HepG2 (cell line): Measurements from ENCODE around the gene DGUOK. TPM values are rescaled to one million over a fixed set of nuclear protein-coding genes. Genes with fewer than 3 reads are reported as not detected.
A peak's percentile ranks its signal among the peaks of the same experiment; 100 is the strongest.

Experiments
- ATAC-seq: fragments of 200-7000 bp; cut with Tn5 transposase; 3 replicates; pipeline ENCODE4 v1.9.1; 2020; ENCODE audit warnings: mild to moderate bottlenecking, moderate library complexity
- BruUV-seq: library from RNA; stranded (reverse); fragments of 400-500 nt; replicated peaks from 2 replicates; lab custom pipeline; 2021; lab: Mats Ljungman, UMichigan
- CTCF ChIA-PET: fragments of 300-600 bp; formaldehyde crosslinking; extraction: SDS; loops from one replicate; lab custom pipeline; 2021; ENCODE audit warnings: low total read pairs, inconsistent platforms, low intra/inter-chr PET ratio; lab: Yijun Ruan, JAX
- POLR2A ChIA-PET: fragments of 350-600 bp; sonication (Branson Sonifier 250); formaldehyde crosslinking; loops from one replicate; lab custom pipeline; 2020; ENCODE audit warnings: antibody characterized with exemption, inconsistent platforms; lab: Yijun Ruan, JAX
- DNase-seq: peaks from one replicate; pipeline ENCODE4 v3.0.0-alpha.2; 2015; ENCODE audit warnings: low spot score
- FAIRE-seq: peaks from 3 replicates; lab custom pipeline; 2011; peaks lifted over from hg19 to GRCh38; lab: Jason Lieb, UNC
- H2AFZ ChIP-seq: one replicate; pipeline ENCODE4 v1.6.1; 2011; ENCODE audit warnings: low read length, inconsistent platforms
- H3K27ac ChIP-seq: fragments of 300-600 bp; 3 replicates; pipeline ENCODE4 v1.8.0; 2011; ENCODE audit warnings: mixed run types, mild to moderate bottlenecking, mixed read lengths, low read length, inconsistent platforms; ENCODE audit not compliant: insufficient read depth; ENCODE audit errors: extremely low read length
- H3K27me3 ChIP-seq, 2 experiments: fragments of 200-600 bp in 1 of 2; 2 replicates in 1 of 2; 3 replicates in 1 of 2; pipeline versions ENCODE4 v1.6.0 to v1.8.0; 2011; ENCODE audit warnings: low read length in 2 of 2, mild to moderate bottlenecking in 2 of 2, moderate library complexity in 2 of 2, inconsistent platforms in 1 of 2; ENCODE audit not compliant: insufficient read depth in 2 of 2, control insufficient read depth in 1 of 2
- H3K36me3 ChIP-seq, 2 experiments: fragments of 200-600 bp in 1 of 2; replicated peaks in 1 of 2; 2 replicates in 1 of 2; 3 replicates in 1 of 2; pipeline versions ENCODE4 v1.5.1 to v1.8.0; 2011; ENCODE audit warnings: low read length in 2 of 2, inconsistent platforms in 1 of 2; ENCODE audit not compliant: insufficient read depth in 2 of 2, control insufficient read depth in 1 of 2
- H3K4me1 ChIP-seq: 2 replicates; pipeline ENCODE4 v1.5.1; 2012; ENCODE audit warnings: low read length, inconsistent platforms; ENCODE audit not compliant: insufficient read depth
- H3K4me2 ChIP-seq: 2 replicates; pipeline ENCODE4 v1.6.0; 2011; ENCODE audit warnings: low read depth, low read length, inconsistent platforms
- H3K4me3 ChIP-seq, 3 experiments: fragments of 200-600 bp in 1 of 3; sonication (generic), shearing (Covaris generic) in 1 of 3; replicated peaks in 1 of 3; 2 replicates each; pipeline ENCODE4 v1.5.1; 2011 to 2016; ENCODE audit warnings: low read length in 3 of 3, inconsistent platforms in 2 of 3, low read depth in 2 of 3, mild to moderate bottlenecking in 2 of 3, control low read depth in 1 of 3, mixed read lengths in 1 of 3; ENCODE audit not compliant: insufficient read depth in 1 of 3
- H3K79me2 ChIP-seq: one replicate; pipeline ENCODE4 v1.6.1; 2011; ENCODE audit warnings: low read length, inconsistent platforms; ENCODE audit not compliant: insufficient read depth
- H3K9ac ChIP-seq: 2 replicates; pipeline ENCODE4 v1.6.0; 2011; ENCODE audit warnings: mild to moderate bottlenecking, low read depth, low read length, inconsistent platforms; ENCODE audit not compliant: insufficient read depth
- H3K9me3 ChIP-seq: 2 replicates; pipeline ENCODE4 v1.5.1; 2012; ENCODE audit warnings: mild to moderate bottlenecking, low read length
- H4K20me1 ChIP-seq: 2 replicates; pipeline ENCODE4 v1.6.0; 2011; ENCODE audit warnings: inconsistent platforms, mild to moderate bottlenecking, low read length, moderate library complexity; ENCODE audit not compliant: insufficient read depth
- MAFF ChIP-seq: IDR thresholded peaks from 2 replicates; pipeline ENCODE4 v1.6.1; 2011; ENCODE audit warnings: low read depth, low read length, improper control_type of control experiment
- POLR2AphosphoS5 ChIP-seq: IDR thresholded peaks from 2 replicates; pipeline ENCODE4 v1.6.1; 2012; ENCODE audit warnings: low read depth, low read length
- RBFOX2 ChIP-seq: fragments of 200-400 bp; formaldehyde crosslinking; IDR thresholded peaks from 2 replicates; pipeline ENCODE4 v1.6.1; 2017; ENCODE audit warnings: low read depth, mild to moderate bottlenecking, low read length
- RBM22 ChIP-seq: fragments of 200-400 bp; formaldehyde crosslinking; optimal IDR thresholded peaks from 2 replicates; pipeline ENCODE3; 2017; ENCODE audit warnings: mild to moderate bottlenecking, low read length, moderate library complexity
- SRF ChIP-seq: IDR thresholded peaks from 2 replicates; pipeline ENCODE4 v1.6.1; 2011; ENCODE audit warnings: mild to moderate bottlenecking, low read depth, low read length, moderate library complexity
- ZFP62 ChIP-seq: sonication (generic); formaldehyde crosslinking; IDR thresholded peaks from 2 replicates; pipeline ENCODE4 v1.4.0; 2020; ENCODE audit warnings: missing genetic modification reagents
- ZFY ChIP-seq: sonication (generic); formaldehyde crosslinking; IDR thresholded peaks from 2 replicates; pipeline ENCODE4 v1.4.0; 2020; ENCODE audit warnings: missing genetic modification reagents
- ZNF556 ChIP-seq: sonication (generic); formaldehyde crosslinking; IDR thresholded peaks from 2 replicates; pipeline ENCODE4 v1.4.0; 2020; ENCODE audit warnings: mild to moderate bottlenecking, missing genetic modification reagents, borderline replicate concordance
- ZNF775 ChIP-seq: sonication (generic); formaldehyde crosslinking; IDR thresholded peaks from 2 replicates; pipeline ENCODE4 v1.4.0; 2020; ENCODE audit warnings: missing genetic modification reagents, mild to moderate bottlenecking, moderate library complexity, borderline replicate concordance
- ZNF777 ChIP-seq: sonication (generic); formaldehyde crosslinking; IDR thresholded peaks from 2 replicates; pipeline ENCODE4 v1.4.0; 2020; ENCODE audit warnings: missing genetic modification reagents
- WGBS: methylation state at CpG from one replicate; pipeline ENCODE4 v1.1.6; 2017; ENCODE audit warnings: low lambda C conversion rate; 5-methylcytosine and 5-hydroxymethylcytosine counted together
- in situ Hi-C: cut with HindIII; loops from 2 replicates; pipeline ENCODE4 v1.10.0; 2017; ENCODE audit warnings: low pct_unique_long_range_greater_than_20kb; ENCODE audit not compliant: extremely low pct_ligation_motif_present
- intact Hi-C: fragments of 100-400 bp; cut with micrococcal nuclease; formaldehyde crosslinking; loops from one replicate; pipeline ENCODE4 v1.10.0; 2022; ENCODE audit not compliant: unreplicated experiment
- polyA plus RNA-seq, 8 experiments: library from polyadenylated mRNA; depleted of rRNA in 3 of 8; stranded (reverse) in 7 of 8; unstranded in 1 of 8; fragments of >200 nt; fragmentation: Illumina TruSeq in 4 of 8; extraction: Trizol in 4 of 8; gene quantifications; 2 replicates each; pipeline versions ENCODE4 v1.2.1 to v1.2.3, GENCODE V29; 2011 to 2016; ENCODE audit warnings: low read depth in 4 of 8, missing spikeins in 1 of 8, mixed read lengths in 1 of 8; ENCODE audit not compliant: insufficient read depth in 1 of 8
- total RNA-seq, 5 experiments: library from RNA; depleted of rRNA; stranded (reverse); fragments of >200 nt; fragmentation: Illumina TruSeq; extraction: Trizol; gene quantifications; 2 replicates each; pipeline ENCODE4 v1.2.3, GENCODE V29; 2016; ENCODE audit warnings: low read depth in 1 of 5

DGUOK gene
- total and polyA plus RNA-seq, 2 of the 13 experiments (the other 11 are each of a cell fraction or from before 2014, with no cell fraction given) = 105 to 137 TPM

- ChIA-PET CTCF (no interaction called here), POLR2A (interaction anchor here (1.4 kb wide), 1 partner anchor 8 kb away, joined by 4 read pairs; no protein-coding TSS in a partner anchor)
- DNase-seq (no peak), ATAC-seq (no peak), FAIRE-seq (no peak)
- Histone ChIP-seq H2AFZ (no peak overlapping the region), H3K4me1 (0 out of 2 replicates have a peak, but pooled peaks cover 15% of the 10 kb centered on the region), H3K4me2 (no peak overlapping the region), H3K9ac (no peak overlapping the region), H3K79me2 (peaks cover 72% of the 10 kb centered on the region), H3K36me3 (peaks cover 16 to 65% of the 10 kb centered on the region in 2 experiments), H3K27me3 (no peaks in the 10 kb centered on the region), H3K9me3 (no peaks in the 10 kb centered on the region), H3K27ac (no peak overlapping the region), H4K20me1 (peaks cover 15% of the 10 kb centered on the region), H3K4me3 (no peak overlapping the region)
- no TSS peak for BruUV-seq
- in situ Hi-C loops = no loop called here
- intact Hi-C loops = no loop called here
- TF ChIP-seq POLR2AphosphoS5 = 0 out of 2 replicates have a peak, but pooled peaks have one; percentile 2
- TF ChIP-seq ZNF556 (CRISPR knock-in tag) = no peak
- no peak for TF ChIP-seq ZFY (CRISPR knock-in tag)
- TF ChIP-seq ZFP62 (CRISPR knock-in tag) = no peak
Measured at GRCh38 chr2:73935641-73936040, 9.0 kb downstream of the DGUOK start.

GRCh38 chr2:73937103-73937885 lies 10.6 kb downstream of the DGUOK start:
- Histone ChIP-seq H3K9ac (no peak overlapping the region), H3K36me3 (peaks cover 15 to 65% of the 10 kb centered on the region in 2 experiments), H4K20me1 (peaks cover 16% of the 10 kb centered on the region), H3K27me3 (no peaks in the 10 kb centered on the region), H3K4me2 (no peak overlapping the region), H3K9me3 (no peaks in the 10 kb centered on the region)
- 95% methylated on average over 4 of the region's 4 CpGs for WGBS
- in situ Hi-C loops = no loop called here
- POLR2A ChIA-PET = interaction anchor here (1.0 kb wide), 1 partner anchor 10 kb away, joined by 3 read pairs; no protein-coding TSS in a partner anchor
- DNase-seq = no peak
- intact Hi-C loops = no loop called here
- no TSS peak for BruUV-seq
- TF ChIP-seq ZNF777 = no peak
- TF ChIP-seq MAFF = no peak
- peak; percentile 87 for TF ChIP-seq RBM22
- 0 out of 2 replicates have a peak, but pooled peaks have one; percentile 31 for TF ChIP-seq RBFOX2
- TF ChIP-seq ZNF775 (CRISPR knock-in tag) = no peak
- no peak for TF ChIP-seq SRF
- TF ChIP-seq, all 625 proteins: peak for 2
- Histone ChIP-seq H3K79me2 (peaks cover 68% of the 10 kb centered on the region), H3K27ac (no peak overlapping the region), H2AFZ (no peak overlapping the region), H3K4me1 (0 out of 2 replicates have a peak, but pooled peaks cover 2% of the 10 kb centered on the region), H3K4me3 (no peak overlapping the region)
- CTCF ChIA-PET = no interaction called here
- ATAC-seq (no peak), FAIRE-seq (no peak)
